ENCODE measurements around the gene DCBLD1. TPM values are rescaled to one million over a fixed set of nuclear protein-coding genes. Genes with fewer than 3 reads are reported as not detected.

The DCBLD1 gene
- total and polyA plus RNA-seq, 2 of the 4 experiments (the other 2 are of a cell fraction) = 21.1 to 27.8 TPM

DNA sequence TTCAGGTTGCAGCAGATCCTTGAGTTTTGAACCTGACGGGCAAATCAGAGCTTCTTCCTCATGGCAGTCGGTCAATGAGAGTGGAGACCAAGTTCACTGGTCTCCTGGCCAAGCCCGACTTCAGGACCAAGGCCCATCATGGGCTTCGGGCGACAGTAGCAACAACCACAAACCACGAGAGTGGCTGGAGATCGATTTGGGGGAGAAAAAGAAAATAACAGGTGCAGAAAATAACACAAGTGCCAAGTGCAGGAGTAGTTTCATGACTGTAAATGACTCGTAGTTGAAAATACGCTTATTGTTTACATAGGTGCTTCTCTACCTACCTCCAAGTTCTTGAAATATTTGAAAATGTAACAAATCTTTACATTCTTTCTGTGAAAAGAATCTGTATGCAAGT lies 56.1 kb downstream of the DCBLD1 start:
- Histone ChIP-seq H3K14ac (replicated peaks; ENCODE audit: low read depth, low read length) (no peak overlapping the region), H3K4me2 (ENCODE audit: low read depth, low read length) (no peak overlapping the region), H4K5ac (ENCODE audit: low read depth, low read length) (no peak overlapping the region), H3K4me1 (ENCODE audit: control insufficient read depth, insufficient read depth, low read length) (peaks cover 7% of the 10 kb centered on the region), H3K27ac (ENCODE audit: insufficient read depth, low read length) (no peak overlapping the region), H2AK5ac (ENCODE audit: low read depth, low read length) (no peak overlapping the region), H2AK9ac (replicated peaks; ENCODE audit: low read depth, low read length, poor library complexity) (no peak overlapping the region), H3K36me3 (ENCODE audit: control insufficient read depth, insufficient read depth, low read length) (peaks cover 16% of the 10 kb centered on the region), H3K27me3 (ENCODE audit: control insufficient read depth, insufficient read depth, low read length) (no peaks in the 10 kb centered on the region), H2BK20ac (ENCODE audit: low read depth, low read length) (no peak overlapping the region), H3K23ac (ENCODE audit: low read depth, low read length) (no peak overlapping the region), H3K56ac (ENCODE audit: extremely low read depth, insufficient read depth, low read length) (no peak overlapping the region), H3K9me3 (ENCODE audit: control insufficient read depth, insufficient read depth, low read length) (no peaks in the 10 kb centered on the region), H3K9me1 (ENCODE audit: insufficient read depth, low read length) (peaks cover 13% of the 10 kb centered on the region), H3K4me3 (ENCODE audit: insufficient read depth, low read depth, low read length) (no peak overlapping the region), H3K9ac (ENCODE audit: low read depth, low read length) (no peak overlapping the region), H2BK5ac (ENCODE audit: low read depth, low read length, poor library complexity, severe bottlenecking) (no peak overlapping the region), H4K91ac (ENCODE audit: insufficient read depth, low read depth, low read length) (no peak overlapping the region), H2BK15ac (ENCODE audit: low read depth, low read length) (no peak overlapping the region), H3K18ac (ENCODE audit: low read depth, low read length) (no peak overlapping the region), H4K8ac (ENCODE audit: low read depth in 2 of 2, low read length in 2 of 2) (no peak overlapping the region), H3K4ac (ENCODE audit: low read depth, low read length) (no peak overlapping the region), H4K20me1 (ENCODE audit: insufficient read depth, low read length) (no peaks in the 10 kb centered on the region), H2AFZ (replicated peaks; ENCODE audit: low read length, poor library complexity) (no peak overlapping the region), H2BK120ac (ENCODE audit: low read depth, low read length) (no peak overlapping the region), H3K79me1 (ENCODE audit: low read depth in 1 of 2, low read length in 2 of 2) (peaks cover 9 to 13% of the 10 kb centered on the region in 2 experiments; a peak in 3 of 4 replicates)
- no TSS peak for BruUV-seq (replicated peaks)
- ChIA-PET CTCF (no interaction called here), POLR2A (ENCODE audit: unreplicated experiment) (no interaction called here)
- TF ChIP-seq SMC3 (IDR thresholded peaks at IDR 0.05; ENCODE audit: low read depth, low read length) (no peak), MAFK (IDR thresholded peaks at IDR 0.05; ENCODE audit: low read depth, low read length) (no peak), FOS (IDR thresholded peaks at IDR 0.05; ENCODE audit: low read depth, low read length) (no peak)
- TF ChIP-seq, protein P1, sequence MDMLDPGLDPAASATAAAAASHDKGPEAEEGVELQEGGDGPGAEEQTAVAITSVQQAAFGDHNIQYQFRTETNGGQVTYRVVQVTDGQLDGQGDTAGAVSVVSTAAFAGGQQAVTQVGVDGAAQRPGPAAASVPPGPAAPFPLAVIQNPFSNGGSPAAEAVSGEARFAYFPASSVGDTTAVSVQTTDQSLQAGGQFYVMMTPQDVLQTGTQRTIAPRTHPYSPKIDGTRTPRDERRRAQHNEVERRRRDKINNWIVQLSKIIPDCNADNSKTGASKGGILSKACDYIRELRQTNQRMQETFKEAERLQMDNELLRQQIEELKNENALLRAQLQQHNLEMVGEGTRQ (IDR thresholded peaks at IDR 0.05; ENCODE audit: low read depth, low read length) = no peak
- intact Hi-C loops (cut with micrococcal nuclease) (no loop called here), dilution Hi-C loops (cut with HindIII; ENCODE audit: low sequenced_read_pairs, unreplicated experiment) (no loop called here), in situ Hi-C loops (cut with MboI; ENCODE audit: low sequenced_read_pairs) (no loop called here)
- 100% methylated on average over 5 of the region's 9 CpGs; no CpG with 5 or more reads in 1 of the 2 experiments for WGBS, 2 experiments (ENCODE audit: extremely low coverage in 2 of 2, insufficient read length in 1 of 2)
- no peak for ATAC-seq (ENCODE audit: low read depth)
- DNase-seq = no peak
